NB4 (cell line): ENCODE measurements around the gene NFATC1.

Experiments used
- DNase-seq: peaks from one replicate; pipeline ENCODE4 v3.0.0; 2010; ENCODE audit warnings: low read depth
- H3K4me3 ChIP-seq: one replicate; pipeline ENCODE4 v1.5.1; 2011; ENCODE audit warnings: mild to moderate bottlenecking, low read depth, low read length, moderate library complexity
- MYC ChIP-seq: IDR thresholded peaks from 2 replicates; pipeline ENCODE4 v1.6.1; 2011; ENCODE audit warnings: low read depth, low read length
- POLR2A ChIP-seq: IDR thresholded peaks from 2 replicates; pipeline ENCODE4 v1.6.1; 2011; ENCODE audit warnings: mild to moderate bottlenecking; ENCODE audit not compliant: insufficient read length; ENCODE audit errors: extremely low read depth
- TF ChIP-seq, protein P1 (sequence below): IDR thresholded peaks from one replicate; pipeline ENCODE4 v1.5.1; 2012; ENCODE audit warnings: low read depth, low read length
- TF ChIP-seq, protein P2 (sequence below): IDR thresholded peaks from 2 replicates; pipeline ENCODE4 v1.6.1; 2011; ENCODE audit warnings: low read depth, low read length

The NFATC1 gene

DNA sequence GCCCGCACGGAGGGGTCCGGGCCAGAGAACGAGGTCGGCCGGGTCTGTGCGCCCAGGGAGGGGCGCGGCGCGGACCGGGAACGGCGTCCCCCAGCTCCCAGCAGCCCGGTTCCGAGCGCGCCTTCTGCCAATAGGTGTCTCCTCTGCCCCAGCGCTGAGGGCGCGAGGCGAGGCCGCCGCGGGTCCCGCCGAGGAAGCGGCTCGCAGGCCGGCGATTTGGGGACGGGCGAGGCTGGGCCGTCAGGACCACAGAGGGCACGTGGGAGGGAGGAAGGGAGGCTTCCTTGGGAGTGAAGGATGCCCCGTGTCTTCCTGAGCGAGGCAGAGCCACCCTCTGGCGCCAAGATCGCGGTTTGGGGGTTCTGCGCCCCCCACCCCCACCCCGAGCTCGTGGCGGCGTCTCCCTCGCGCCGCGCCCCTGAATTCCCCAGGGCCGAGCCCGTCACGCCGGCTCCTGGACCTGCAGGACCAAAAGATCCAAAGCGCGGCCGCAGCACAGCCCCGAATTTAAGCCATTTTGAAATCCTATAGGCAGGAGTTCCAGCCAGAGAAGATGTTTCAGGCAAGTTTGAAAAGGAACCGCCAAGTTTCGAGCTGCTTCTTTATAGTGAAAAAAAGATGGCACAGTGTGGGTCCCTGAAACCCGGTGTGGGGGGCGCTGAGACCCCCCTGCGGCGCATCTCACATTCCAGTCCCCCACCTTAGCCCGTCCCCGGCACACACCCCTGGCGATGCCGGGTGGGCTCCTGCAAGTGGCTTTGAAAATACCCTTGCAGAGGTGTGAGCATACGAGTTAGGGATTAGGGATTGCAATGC, 909 bp downstream of the NFATC1 start:
- peak; percentile 52 for DNase-seq
- TF ChIP-seq MYC: no peak
- TF ChIP-seq, protein P1, sequence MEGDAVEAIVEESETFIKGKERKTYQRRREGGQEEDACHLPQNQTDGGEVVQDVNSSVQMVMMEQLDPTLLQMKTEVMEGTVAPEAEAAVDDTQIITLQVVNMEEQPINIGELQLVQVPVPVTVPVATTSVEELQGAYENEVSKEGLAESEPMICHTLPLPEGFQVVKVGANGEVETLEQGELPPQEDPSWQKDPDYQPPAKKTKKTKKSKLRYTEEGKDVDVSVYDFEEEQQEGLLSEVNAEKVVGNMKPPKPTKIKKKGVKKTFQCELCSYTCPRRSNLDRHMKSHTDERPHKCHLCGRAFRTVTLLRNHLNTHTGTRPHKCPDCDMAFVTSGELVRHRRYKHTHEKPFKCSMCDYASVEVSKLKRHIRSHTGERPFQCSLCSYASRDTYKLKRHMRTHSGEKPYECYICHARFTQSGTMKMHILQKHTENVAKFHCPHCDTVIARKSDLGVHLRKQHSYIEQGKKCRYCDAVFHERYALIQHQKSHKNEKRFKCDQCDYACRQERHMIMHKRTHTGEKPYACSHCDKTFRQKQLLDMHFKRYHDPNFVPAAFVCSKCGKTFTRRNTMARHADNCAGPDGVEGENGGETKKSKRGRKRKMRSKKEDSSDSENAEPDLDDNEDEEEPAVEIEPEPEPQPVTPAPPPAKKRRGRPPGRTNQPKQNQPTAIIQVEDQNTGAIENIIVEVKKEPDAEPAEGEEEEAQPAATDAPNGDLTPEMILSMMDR: no peak
- TF ChIP-seq POLR2A: no peak
- TF ChIP-seq, protein P2, sequence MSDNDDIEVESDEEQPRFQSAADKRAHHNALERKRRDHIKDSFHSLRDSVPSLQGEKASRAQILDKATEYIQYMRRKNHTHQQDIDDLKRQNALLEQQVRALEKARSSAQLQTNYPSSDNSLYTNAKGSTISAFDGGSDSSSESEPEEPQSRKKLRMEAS: no peak
- no peak overlapping the region for H3K4me3 ChIP-seq

DNA sequence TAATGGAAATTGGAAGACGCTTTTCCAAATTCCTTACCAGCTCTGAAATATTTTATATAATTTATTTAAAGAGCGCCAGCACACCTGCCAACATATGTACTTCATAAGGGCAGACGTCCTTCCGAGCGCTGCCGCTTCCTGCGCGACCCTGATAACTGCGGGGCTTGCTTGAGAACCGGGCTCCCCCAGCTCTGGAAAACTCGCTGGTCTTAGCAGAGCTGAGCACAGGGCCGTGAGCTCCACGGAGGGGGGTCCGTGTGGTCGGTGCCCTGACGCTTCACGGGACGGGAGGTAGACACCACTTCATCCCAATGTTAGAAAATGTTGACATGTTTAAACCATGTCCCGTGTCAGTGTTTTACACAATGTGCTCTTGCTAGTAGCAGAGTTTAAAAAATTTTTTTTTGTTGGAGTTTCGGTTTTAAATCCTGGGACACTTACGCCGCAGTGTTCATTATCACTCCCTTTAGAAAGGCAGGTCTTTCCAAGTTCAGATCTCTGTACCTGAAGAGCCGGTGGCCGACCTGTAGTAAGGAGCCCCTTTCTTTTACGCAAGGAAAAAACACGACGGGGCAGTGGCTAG, 1.6 kb downstream of the NFATC1 start:
- TF ChIP-seq, protein P2: no peak
- TF ChIP-seq MYC: no peak
- no peak for TF ChIP-seq POLR2A
- TF ChIP-seq, protein P1: no peak
- no peak overlapping the region for H3K4me3 ChIP-seq
- DNase-seq: no peak

DNA sequence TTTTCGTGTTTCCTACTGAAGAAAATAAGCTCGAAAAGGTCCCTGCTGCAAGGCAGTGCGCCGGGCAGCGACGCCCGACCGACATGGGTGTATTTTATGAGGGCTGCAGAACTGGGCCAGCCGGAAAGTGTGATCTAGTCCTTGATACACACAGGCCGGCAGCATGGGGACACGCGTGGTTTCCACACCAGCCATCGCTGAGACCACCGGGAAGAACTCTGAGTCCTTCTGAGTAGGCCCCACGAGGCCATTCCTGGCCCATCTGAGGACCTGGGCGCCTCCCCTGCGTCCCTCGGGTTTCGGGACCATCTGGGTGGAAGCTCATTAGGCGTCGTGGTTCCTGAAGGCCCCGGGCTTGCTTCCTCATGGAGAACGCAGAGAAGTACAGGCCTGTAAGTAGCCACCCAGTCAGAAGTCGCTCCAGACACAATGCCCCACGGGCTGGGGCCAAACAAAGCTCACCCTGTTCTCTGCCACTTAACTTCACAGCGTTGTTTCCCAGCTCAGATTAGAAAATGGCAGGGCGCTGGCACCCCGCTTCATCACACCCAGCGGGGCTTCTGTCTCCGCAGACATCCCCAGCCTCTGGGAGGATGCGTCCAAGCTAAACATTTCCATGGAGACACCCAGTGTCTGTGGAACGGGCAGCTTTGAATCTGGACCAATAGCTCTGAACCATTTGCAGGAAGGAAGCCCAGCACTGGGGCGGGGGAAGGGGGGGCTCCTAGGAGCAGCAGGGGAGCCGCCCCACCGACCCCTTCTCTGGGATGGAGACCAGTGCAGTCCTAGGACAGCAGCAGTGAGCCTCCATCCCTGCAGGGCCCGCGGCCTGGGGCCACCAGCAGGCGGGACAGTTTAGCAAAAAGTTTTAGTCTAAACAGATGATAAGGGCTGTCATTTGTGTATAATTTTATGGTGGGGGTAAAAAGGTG, 2.4 kb downstream of the NFATC1 start:
- TF ChIP-seq MYC: no peak
- TF ChIP-seq, protein P1: no peak
- TF ChIP-seq POLR2A: no peak
- TF ChIP-seq, protein P2: no peak
- no peak for DNase-seq
- no peak overlapping the region for H3K4me3 ChIP-seq

DNA sequence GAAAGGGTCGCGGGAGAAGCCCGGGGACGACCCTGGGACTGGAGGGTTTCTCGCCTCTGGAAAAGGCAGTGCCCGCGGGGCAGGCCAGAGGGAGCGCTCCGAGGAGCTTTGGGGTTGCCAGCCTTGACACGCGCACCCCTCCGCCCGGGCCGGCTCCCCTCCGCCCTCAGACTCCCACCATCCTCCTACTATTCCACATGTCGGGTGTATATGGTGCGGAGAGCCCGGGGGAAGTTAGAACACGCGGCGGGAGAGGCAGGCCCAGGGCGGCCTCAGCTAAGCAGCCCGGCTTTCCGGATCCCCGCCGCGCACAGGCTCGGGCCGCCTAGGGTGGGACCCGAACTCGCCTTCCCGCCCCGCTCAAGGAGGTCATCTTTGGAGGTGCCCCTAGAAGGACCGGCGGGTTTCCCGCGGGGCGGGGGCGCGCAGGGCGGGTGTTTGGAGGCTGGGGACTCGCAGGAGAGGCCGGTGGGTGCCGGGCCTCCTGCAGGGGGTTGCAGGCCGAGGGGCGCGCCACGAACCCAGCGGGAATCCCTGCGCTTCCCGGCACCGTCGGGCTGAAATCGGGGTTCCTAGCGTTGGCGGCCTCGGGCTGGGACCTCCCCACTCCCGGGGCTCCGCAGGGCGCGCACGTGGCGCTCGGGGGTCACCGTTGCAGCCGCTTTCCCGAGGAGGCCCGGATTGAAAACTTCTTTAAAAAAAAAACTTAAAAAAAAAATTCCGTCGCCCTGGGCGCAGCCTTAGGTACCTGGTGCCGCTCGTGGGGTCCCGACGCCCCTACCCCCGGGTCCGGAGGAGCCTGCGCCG, 3.7 kb downstream of the NFATC1 start:
- H3K4me3 ChIP-seq: no peak overlapping the region
- no peak for DNase-seq
- TF ChIP-seq POLR2A (no peak), MYC (no peak)
- TF ChIP-seq, protein P2: no peak
- TF ChIP-seq, protein P1: no peak

DNA sequence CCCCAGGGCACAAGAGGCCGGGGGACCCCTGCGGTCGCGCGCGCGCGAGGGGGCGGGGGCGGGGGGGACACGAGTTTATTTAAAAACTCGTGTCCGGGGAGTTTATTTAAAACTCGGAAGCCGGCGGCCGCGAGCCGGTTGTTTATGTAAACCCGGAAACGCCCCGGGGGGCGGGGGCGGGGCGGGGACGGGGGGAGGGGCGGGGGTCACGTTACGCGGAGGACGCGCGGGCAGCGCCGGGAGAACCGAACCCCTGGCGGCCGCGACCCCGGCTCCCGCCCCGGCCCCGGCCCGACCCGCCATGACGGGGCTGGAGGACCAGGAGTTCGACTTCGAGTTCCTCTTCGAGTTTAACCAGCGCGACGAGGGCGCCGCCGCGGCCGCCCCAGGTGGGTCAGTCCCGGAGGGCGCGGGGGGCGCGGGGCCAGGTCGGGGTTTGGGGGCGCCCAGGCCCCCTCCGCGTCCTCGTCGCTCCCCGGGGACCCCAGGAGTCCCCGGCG, 4.4 kb downstream of the NFATC1 start:
- no peak for DNase-seq
- no peak overlapping the region for H3K4me3 ChIP-seq
- TF ChIP-seq MYC (no peak), POLR2A (no peak)
- TF ChIP-seq, protein P1: no peak
- TF ChIP-seq, protein P2: no peak
